ENCODE results near the gene DUSP8.

Gene DUSP8

GRCh38 chr11:1554981-1555712 lies 16.9 kb downstream of the DUSP8 start:
- no peak for DNase-seq (ENCODE audit: low read depth, low spot score)

GRCh38 chr11:1553808-1554594 lies 18.1 kb downstream of the DUSP8 start:
- DNase-seq (ENCODE audit: low read depth, low spot score) = no peak

- no peak for DNase-seq (ENCODE audit: low read depth, low spot score)
These were observed 22.4 kb downstream of the DUSP8 start for GRCh38 chr11:1549338-1550330.

GRCh38 chr11:1548221-1549070 lies 23.6 kb downstream of the DUSP8 start:
- no peak for DNase-seq (ENCODE audit: low read depth, low spot score)

GRCh38 chr11:1547467-1548098 lies 24.5 kb downstream of the DUSP8 start:
- no peak for DNase-seq (ENCODE audit: low read depth, low spot score)

- DNase-seq (ENCODE audit: low read depth, low spot score) = no peak
These were observed 25.3 kb downstream of the DUSP8 start for GRCh38 chr11:1546536-1547466.

- no peak for DNase-seq (ENCODE audit: low read depth, low spot score)
These were observed 26.0 kb downstream of the DUSP8 start for GRCh38 chr11:1546077-1546535.

- DNase-seq (ENCODE audit: low read depth, low spot score) = no peak
These were observed 26.6 kb downstream of the DUSP8 start for GRCh38 chr11:1545432-1545831.

- no peak for DNase-seq (ENCODE audit: low read depth, low spot score)
These were observed 27.5 kb downstream of the DUSP8 start for GRCh38 chr11:1544536-1544935.

GRCh38 chr11:1543606-1544263 lies 28.3 kb downstream of the DUSP8 start:
- DNase-seq (ENCODE audit: low read depth, low spot score) = no peak

GRCh38 chr11:1542267-1542666 lies 29.8 kb downstream of the DUSP8 start:
- no peak for DNase-seq (ENCODE audit: low read depth, low spot score)

- DNase-seq (ENCODE audit: low read depth, low spot score) = no peak
These were observed 30.4 kb downstream of the DUSP8 start for GRCh38 chr11:1541474-1542204.

- DNase-seq (ENCODE audit: low read depth, low spot score) = no peak
These were observed 32.0 kb downstream of the DUSP8 start for GRCh38 chr11:1540074-1540473.

GRCh38 chr11:1538153-1538552 lies 33.9 kb downstream of the DUSP8 start:
- no peak for DNase-seq (ENCODE audit: low read depth, low spot score)

GRCh38 chr11:1536065-1536843 lies 35.8 kb downstream of the DUSP8 start:
- DNase-seq (ENCODE audit: low read depth, low spot score) = no peak

GRCh38 chr11:1534682-1535081 lies 37.4 kb downstream of the DUSP8 start:
- DNase-seq (ENCODE audit: low read depth, low spot score) = no peak

GRCh38 chr11:1534171-1534570 lies 37.9 kb downstream of the DUSP8 start:
- DNase-seq (ENCODE audit: low read depth, low spot score) = no peak
